SK-N-MC (cell line): Measurements from ENCODE around the gene CNTLN.

Experiments
- EZH2 ChIP-seq: fragments of 200-600 bp; sonication (generic); IDR thresholded peaks from one replicate; pipeline ENCODE4 v1.6.1; 2017; ENCODE audit warnings: antibody characterized with exemption
- POLR2AphosphoS5 ChIP-seq: IDR thresholded peaks from 2 replicates; pipeline ENCODE4 v1.6.1; 2012; ENCODE audit warnings: mild to moderate bottlenecking, low read depth, low read length, borderline replicate concordance

- TF ChIP-seq POLR2AphosphoS5 (no peak), EZH2 (no peak)
Measured at GRCh38 chr9:17509701-17510100, 374.9 kb downstream of the CNTLN start.
